Measurements from ENCODE around the gene OR4X2.
"Not testable (repeated sequence)": the region's sequence is repeated elsewhere in the genome, so short reads cannot be mapped to it uniquely, and the experiment has no call there.

The OR4X2 gene, protein sequence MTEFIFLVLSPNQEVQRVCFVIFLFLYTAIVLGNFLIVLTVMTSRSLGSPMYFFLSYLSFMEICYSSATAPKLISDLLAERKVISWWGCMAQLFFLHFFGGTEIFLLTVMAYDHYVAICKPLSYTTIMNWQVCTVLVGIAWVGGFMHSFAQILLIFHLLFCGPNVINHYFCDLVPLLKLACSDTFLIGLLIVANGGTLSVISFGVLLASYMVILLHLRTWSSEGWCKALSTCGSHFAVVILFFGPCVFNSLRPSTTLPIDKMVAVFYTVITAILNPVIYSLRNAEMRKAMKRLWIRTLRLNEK

DNA sequence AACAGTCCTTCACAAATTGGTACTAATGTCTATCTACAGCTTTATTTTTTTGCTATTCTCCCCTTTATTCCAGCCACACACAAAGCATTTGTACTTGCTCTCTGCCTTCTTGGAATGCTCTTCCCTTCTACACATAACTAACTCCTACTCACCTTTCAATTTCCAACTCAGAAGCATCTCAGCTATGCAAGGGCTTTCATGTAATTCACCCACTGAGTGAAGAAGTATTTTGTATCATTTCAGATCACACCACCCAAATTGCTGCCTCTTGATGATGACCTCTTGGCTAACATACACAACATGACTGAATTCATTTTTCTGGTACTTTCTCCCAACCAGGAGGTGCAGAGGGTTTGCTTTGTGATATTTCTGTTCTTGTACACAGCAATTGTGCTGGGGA is at the start of gene OR4X2:
Gene OR4X2 (plus strand): TSS at position 301 of the 400 bp plus-strand sequence. CDS start 0 bp downstream, at position 301.
- no peak within 1 kb of the TSS for H3K4me3 ChIP-seq (ENCODE audit: control insufficient read depth, low read depth, low read length)
- no peak for TF ChIP-seq CTCF (conservative IDR thresholded peaks at IDR 0.05; ENCODE audit: control insufficient read depth, insufficient read depth, low read depth, low read length)
- DNase-seq (ENCODE audit: low read depth) = no peak

DNA sequence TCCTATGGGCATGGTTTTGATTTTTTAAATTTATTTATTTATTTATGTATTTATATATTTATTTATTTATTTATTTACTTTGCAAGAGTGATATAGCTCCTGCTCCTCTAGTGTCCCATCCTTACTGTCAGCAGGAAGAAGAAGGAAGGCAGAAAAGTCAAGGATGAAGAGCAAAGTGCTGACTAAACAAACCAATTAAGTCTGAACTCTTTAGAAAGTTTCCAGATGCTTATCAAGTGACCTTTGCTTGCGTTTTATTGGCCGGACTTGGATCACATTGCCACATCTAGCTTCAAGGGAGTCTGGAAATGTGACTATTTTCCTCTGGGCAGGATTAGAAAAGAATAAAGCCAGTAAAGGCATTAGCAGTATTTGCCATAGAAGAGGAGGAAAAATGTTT is 37.0 kb upstream of the OR4X2 start:
- no peak overlapping the region for H3K4me3 ChIP-seq (ENCODE audit: control insufficient read depth, low read depth, low read length)
- no peak for DNase-seq (ENCODE audit: low read depth)
- TF ChIP-seq CTCF (conservative IDR thresholded peaks at IDR 0.05; ENCODE audit: control insufficient read depth, insufficient read depth, low read depth, low read length) = no peak

DNA sequence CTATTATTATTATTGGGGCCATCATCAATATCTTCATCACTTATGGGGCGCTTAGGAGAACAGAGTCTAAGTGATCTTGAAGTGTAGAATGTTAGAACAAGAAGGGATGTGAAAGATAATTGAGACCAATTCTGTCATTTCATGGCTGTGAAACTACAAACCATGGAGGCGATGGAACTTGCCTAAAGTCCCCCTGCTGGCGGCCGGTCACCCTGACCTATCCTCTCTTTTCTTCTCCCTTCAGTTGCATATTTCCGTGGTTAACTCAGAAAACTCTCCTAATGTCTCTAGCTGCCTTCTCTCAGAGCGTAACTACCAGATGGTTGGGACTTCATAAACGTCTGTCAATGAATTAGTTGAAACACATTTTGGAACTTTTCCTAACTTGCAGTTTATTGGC is 34.9 kb upstream of the OR4X2 start:
- H3K4me3 ChIP-seq (ENCODE audit: control insufficient read depth, low read depth, low read length) = no peak overlapping the region
- DNase-seq (ENCODE audit: low read depth) = peak; percentile 5
- peak; percentile 20 for TF ChIP-seq CTCF (conservative IDR thresholded peaks at IDR 0.05; ENCODE audit: control insufficient read depth, insufficient read depth, low read depth, low read length)

DNA sequence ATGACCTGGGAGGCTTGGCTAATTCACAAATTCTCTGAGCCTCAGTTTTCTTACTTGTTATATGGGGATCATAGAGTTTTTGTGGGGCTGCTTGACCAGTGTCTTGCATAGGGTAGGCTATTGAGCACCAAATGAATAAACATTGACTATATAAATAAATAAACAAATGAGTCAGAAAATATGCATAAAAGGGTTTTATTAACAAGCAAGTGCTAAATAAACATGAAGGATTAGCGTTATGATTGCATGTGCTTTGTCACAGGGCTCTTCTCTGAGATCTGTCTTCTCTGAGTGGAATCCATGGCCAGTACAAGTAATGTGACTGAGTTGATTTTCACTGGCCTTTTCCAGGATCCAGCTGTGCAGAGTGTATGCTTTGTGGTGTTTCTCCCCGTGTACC is 28.4 kb upstream of the OR4X2 start, which contains the start of gene OR4B1:
Gene OR4B1 (plus strand): TSS at position 301 of the 400 bp plus-strand sequence. CDS start 0 bp downstream, at position 301.
- TF ChIP-seq CTCF (conservative IDR thresholded peaks at IDR 0.05; ENCODE audit: control insufficient read depth, insufficient read depth, low read depth, low read length) = no peak
- DNase-seq (ENCODE audit: low read depth) = no peak
- no peak within 1 kb of the TSS for H3K4me3 ChIP-seq (ENCODE audit: control insufficient read depth, low read depth, low read length)

GRCh38 chr11:48228761-48229160 is 16.1 kb upstream of the OR4X2 start:
- DNase-seq (ENCODE audit: low read depth) = no peak
- no peak overlapping the region for H3K4me3 ChIP-seq (ENCODE audit: control insufficient read depth, low read depth, low read length)
- no peak for TF ChIP-seq CTCF (conservative IDR thresholded peaks at IDR 0.05; ENCODE audit: control insufficient read depth, insufficient read depth, low read depth, low read length)

- DNase-seq (ENCODE audit: low read depth); H3K4me3 ChIP-seq (ENCODE audit: control insufficient read depth, low read depth, low read length): not testable (repeated sequence)
Observed at GRCh38 chr11:48230057-48230456, 14.8 kb upstream of the OR4X2 start.

DNA sequence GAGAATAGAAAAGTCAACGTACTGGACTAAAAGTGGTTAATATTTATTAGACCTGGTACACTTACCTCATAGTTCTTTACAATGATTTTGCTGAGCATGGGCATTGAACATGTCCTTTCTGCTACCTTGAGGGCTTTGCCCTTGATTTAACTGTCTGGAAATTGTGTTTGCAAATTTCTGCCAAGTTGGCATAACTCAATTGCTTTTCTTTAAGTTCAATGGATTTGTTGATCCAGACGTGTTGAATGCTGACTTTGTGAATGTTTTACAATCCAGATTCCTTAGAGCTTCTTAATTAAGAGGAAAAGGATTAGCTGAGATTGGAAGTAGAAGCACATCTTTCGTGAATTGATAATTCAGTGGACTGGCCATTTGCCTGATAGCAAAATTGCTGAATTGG is 7.2 kb upstream of the OR4X2 start:
- TF ChIP-seq CTCF (conservative IDR thresholded peaks at IDR 0.05; ENCODE audit: control insufficient read depth, insufficient read depth, low read depth, low read length) = no peak
- no peak overlapping the region for H3K4me3 ChIP-seq (ENCODE audit: control insufficient read depth, low read depth, low read length)
- DNase-seq (ENCODE audit: low read depth) = no peak
